GM21526 (cell line): ENCODE results near the gene TRH.

Experiments
- ATAC-seq: cut with Tn5 transposase; IDR thresholded peaks from one replicate; pipeline ENCODE4 v1.9.1; 2021; ENCODE audit warnings: moderate library complexity; ENCODE audit not compliant: unreplicated experiment, low FRiP score

The TRH gene

GRCh38 chr3:129974564-129974832 lies at the start of gene TRH:
TSS of gene TRH (plus strand) at chr3:129974720. CDS start at chr3:129975817, 1,097 bp downstream.
- ATAC-seq: no peak

- no peak for ATAC-seq
Measured at GRCh38 chr3:129927072-129927471, 47.4 kb upstream of the TRH start.

GRCh38 chr3:129929383-129929782 lies 45.1 kb upstream of the TRH start:
- ATAC-seq: no peak

DNA sequence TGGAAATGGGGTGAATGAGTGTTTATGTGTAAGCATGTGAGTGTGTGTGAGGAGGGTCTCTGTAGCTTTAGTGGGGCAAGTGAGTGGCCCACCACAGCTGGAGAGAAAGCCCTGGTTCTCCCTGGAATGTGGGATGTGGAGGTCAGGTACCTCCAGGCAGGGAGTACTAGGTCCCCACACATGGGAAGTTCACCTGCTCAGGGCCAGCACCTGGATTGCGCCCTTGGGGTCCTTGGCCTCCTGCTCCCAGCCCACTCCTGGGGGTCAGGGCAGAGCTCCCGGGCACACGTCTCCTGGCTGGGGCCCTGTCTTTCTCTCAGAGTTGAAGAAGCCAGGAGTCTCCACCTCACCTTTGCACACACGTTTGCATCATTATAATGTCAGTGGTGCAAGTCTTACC lies 41.0 kb upstream of the TRH start:
- no peak for ATAC-seq

DNA sequence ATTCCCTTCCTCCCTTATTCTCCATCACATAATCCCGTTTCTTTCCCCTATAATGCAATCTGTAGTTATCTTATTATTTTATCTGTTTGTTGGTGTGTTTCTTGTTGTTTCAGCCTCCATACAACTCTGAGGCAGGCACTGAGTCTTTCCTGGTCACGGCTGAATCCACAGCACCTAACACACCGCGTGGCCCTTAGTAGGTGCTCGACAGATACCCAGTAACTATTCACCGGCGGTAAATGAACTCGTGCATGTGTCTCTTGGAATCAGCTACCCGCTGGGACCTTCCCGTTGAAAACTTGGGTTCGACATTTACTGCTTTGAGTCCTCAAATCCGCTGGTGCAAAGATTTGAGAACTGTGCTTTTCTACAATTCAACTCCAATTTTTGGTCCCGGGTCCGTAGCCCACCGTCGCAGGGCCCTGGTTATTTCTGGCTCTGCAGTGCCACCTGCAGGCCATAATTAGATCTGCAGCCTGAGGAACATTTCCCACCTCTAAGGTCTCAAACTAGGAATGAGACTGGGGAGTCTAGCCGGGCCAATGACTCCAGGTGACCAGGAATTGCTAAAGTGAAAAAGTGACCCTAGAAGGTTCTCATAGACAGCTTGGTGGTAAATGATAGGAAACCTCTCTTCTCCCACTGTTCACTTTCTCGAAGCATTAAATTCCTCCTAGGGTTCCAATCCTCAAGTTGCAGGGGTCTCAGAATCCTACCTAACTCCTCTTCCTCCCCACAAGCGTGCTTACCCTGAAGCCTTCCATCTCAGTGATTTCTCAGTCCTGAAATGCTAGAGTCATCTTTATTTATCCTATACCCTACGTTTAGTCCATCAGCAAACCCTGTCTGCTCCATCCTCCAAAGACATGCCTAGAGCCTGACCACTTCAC lies 40.0 kb upstream of the TRH start:
- ATAC-seq: no peak

DNA sequence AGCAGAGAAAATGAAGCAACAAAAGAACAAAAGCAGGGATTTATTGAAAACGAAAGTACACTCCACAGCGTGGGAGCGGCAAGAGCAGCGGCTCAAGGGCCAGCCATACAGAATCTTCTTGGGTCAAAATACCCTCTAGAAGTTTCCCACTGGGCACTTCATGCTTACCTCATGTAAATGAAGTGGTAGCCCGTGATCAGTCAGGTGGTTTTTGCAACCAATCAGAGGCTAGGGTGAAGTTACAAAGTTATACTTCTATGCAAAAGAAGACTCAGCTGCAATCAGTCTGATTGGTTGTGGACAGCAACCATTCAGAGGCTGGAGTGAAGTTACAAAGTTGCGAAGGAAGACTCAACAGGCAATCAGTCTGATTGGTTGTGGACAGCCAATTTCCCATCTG lies 37.8 kb upstream of the TRH start:
- no peak for ATAC-seq

DNA sequence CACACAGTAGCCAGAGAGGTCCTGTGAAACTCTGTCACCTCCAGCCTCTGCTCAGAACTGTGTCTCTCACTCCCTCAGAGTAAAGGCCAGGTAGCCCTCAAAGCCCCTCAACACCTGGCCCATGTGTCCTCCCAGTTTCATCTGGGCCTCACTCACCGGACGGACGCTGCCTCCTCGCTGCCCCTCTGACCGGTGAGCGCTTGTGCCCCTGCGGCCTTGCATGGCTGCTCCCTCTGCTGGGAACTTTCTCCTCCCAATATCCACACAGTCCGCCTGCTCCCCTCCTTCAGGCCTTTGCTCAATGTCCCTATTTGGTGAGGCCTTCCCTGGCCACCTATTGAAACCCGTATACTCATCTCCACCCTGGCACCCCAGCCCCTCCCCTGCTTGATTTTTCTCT lies 36.8 kb upstream of the TRH start:
- no peak for ATAC-seq

GRCh38 chr3:129938140-129938930 lies 36.2 kb upstream of the TRH start:
- no peak for ATAC-seq

DNA sequence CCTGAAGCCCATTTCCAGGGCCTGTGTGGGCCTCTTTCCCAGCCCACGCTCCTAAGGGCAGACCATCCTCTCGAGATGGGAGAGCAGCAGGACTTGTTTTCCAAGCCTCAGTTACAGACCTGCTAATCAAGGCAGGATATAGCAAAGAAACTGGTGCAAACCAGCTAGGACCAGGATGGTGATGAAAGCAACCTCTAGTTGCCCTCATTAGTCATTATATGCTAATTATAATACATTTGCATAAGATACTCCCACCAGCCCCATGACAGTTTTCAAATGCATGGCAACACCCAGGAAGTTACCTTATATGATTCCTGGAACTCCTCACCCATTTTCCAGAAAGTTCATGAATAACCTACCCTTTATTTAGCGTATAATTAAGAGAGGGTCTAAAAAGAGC lies 34.4 kb upstream of the TRH start:
- no peak for ATAC-seq

GRCh38 chr3:129942296-129942695 lies 32.2 kb upstream of the TRH start:
- ATAC-seq: peak; percentile 50

DNA sequence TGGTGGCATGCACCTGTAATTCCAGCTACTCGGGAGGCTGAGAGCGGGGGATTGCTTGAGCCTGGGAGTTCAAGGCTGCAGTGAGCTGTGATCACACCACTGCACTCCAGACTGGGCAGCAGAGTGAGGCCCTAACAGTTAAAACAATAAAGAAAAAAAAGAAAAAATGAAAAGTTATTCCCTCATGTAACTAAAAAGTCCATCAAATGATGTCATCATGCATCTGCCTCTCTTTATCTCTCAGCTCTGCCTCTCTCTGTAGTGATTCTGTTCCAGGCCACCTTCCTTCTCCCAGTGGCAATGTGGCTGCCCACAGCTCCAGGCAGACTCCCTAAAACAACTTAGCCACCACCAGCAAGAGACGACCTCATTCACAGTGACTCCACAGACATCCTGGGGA lies 31.5 kb upstream of the TRH start:
- no peak for ATAC-seq

DNA sequence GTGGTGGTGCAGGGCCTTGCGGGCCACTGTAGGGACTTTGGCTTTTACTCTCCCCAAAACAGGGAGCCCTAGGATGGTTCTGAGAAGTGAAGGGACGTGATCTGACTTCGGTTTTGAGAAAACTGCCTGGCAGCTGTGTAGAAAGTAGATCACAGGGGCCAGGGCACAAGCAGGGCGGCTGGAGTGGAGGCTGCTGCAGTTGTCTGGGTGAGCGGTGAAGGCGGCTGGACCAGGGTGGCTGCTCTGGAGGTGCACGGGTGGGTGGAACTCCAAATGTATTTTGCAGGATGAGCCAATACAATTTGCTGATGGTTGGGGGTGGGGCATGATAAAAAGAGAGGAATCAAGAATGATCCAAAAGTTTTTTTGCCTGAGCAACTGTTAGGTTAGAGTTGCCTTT lies 29.8 kb upstream of the TRH start:
- no peak for ATAC-seq

GRCh38 chr3:129947538-129948240 lies 26.8 kb upstream of the TRH start:
- ATAC-seq: no peak

DNA sequence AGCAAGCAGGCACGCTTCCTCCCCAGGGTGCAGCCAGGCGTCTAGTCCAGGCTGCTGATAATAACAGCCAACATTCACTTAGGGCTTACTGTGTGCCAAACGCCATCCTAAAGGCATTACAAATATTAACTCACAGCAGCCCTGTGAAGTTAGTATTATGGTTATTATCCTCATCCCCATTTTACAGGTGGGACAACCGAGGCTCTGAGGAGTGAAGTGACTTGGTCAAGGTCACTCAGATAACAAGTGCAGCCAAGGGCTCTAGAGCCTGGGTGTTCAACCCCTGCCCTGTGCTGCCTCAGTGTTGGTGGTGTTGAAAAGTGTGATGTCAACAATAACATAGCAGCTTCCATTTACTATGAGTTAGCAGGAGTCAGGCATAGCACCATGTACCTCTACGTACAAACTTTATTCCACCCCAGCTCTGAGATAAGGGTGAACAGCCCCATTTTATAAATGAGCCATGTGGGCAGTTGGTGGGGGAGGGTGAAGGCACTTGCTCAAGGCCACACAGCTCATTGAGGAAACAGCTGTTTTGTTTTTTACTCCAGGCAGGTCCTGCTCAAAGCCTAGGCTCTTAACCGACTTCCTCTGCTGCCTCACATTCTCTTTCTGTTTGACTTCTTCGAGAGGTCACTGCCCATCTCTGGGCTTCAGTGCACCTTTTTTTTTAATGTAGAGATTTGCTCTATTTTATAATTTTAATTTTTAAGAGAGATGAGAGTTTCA lies 24.0 kb upstream of the TRH start:
- no peak for ATAC-seq

DNA sequence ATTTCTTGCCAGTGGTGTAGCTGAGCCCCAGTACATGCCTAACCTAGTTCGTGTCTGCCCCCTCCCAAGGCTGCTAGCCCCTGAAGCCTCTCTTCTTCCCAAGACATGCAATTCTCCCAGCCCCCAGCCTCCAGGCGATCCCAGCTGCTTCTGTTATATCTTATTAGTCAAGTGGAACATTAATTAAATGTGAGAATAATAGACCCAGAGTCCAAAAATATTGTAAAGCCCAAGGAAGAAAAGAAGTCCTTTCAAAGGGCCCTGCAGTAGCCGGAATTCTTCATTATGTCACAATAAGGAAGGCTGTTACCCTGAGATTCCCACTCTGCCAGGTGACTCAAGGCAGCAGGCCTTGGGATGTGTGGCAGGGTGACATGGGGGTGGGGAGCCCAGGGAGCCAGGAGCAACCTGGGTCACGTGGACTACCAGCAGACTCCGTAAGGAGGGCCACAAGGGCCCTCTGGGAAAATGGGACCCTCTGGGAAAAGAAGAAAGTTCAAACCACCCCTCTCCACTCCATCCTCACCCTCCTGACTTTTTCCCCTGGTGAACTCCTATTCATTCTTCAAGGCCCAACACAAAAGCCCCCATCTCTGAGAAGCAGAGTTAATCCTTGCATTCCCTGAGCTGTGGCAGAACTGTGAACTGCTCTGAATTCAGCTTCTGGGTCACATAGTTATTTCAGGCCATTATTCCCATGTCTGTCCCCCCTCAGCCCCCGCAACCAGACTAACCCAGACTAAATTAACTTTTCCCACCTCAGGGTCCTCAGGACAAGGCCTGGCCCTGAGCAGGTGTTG lies 21.8 kb upstream of the TRH start:
- no peak for ATAC-seq

GRCh38 chr3:129953621-129954020 lies 20.9 kb upstream of the TRH start:
- no peak for ATAC-seq

DNA sequence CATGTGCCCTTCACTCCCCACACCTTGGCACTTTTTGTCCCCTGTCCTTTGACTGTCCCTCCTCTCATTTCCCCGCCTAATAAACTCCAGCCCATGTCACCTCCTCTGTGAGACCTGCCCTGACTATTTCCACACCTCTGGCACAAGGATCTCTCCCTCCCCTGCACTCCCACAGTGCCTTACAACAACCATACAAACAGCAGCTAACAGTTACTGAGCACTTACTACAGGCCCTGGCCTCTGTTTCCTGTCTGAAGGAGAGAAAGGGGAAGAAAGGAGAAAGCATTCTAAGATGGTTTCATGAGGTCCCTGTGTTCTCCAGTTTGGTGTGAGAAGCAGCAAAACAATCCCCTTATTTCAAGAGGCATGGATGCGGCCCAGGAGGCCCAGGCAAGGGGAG lies 20.0 kb upstream of the TRH start:
- ATAC-seq: no peak

GRCh38 chr3:129956936-129957335 lies 17.6 kb upstream of the TRH start:
- ATAC-seq: no peak

DNA sequence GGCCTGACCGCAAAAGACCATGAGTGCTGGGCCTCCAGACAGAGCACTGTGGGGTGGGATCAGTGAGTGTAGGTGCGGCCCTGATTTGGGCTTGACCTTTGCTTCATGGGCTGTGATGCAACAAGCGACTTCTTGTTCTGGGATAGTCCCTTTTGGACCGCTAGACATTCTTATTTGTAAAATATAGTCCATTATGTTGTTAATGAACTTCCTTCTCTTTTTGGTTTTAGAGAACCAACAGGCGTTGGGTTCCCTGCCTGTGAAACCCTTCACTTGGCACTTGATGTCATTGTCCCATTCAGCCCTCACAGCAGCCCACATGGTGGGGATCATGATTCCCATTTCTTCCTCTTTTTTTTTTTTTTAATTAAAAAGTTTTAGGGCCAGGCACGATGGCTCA lies 15.8 kb upstream of the TRH start:
- no peak for ATAC-seq

DNA sequence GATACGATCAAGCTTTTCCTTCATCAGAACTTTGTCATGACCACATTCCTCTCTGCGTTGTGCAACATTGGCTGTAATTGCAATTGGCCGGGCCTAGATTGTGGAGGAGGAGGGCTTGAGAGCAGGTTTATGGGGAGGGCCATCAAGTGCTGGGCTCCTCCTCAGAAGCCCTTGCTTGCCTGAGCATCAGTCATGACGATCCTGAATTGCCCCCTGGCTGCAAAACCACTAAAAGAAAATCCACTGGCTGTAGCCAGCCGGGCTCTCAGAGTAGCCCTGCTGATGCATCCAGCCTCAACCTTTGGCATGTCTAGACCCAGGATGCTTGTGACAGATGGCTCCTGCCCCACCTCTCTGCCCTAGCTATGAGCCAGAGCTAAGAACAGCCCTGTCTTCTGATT lies 13.4 kb upstream of the TRH start:
- no peak for ATAC-seq
